DND-41 (cell line): Measurements from ENCODE around the gene GARIN5B.

Source experiments
- ATAC-seq: fragments of 200-7000 bp; cut with Tn5 transposase; 3 replicates; pipeline ENCODE4 v1.9.1; 2021; ENCODE audit warnings: low read depth; ENCODE audit not compliant: insufficient read depth
- DNase-seq: peaks from one replicate; pipeline ENCODE4 v3.0.0-alpha.2; 2020
- H2AFZ ChIP-seq: 2 replicates; pipeline ENCODE4 v1.6.0; 2012; ENCODE audit warnings: low read depth, low read length
- H3K27ac ChIP-seq: 2 replicates; pipeline ENCODE4 v1.5.1; 2012; ENCODE audit warnings: low read length, inconsistent platforms
- H3K27me3 ChIP-seq: fragments of 200-600 bp; sonication (generic); 2 replicates; pipeline ENCODE4 v1.6.0; 2012; ENCODE audit warnings: low read length, mild to moderate bottlenecking, inconsistent platforms; ENCODE audit not compliant: insufficient read depth, poor library complexity
- H3K36me3 ChIP-seq: 2 replicates; pipeline ENCODE4 v1.5.1; 2012; ENCODE audit warnings: low read length, inconsistent platforms; ENCODE audit not compliant: insufficient read depth
- H3K4me1 ChIP-seq: 2 replicates; pipeline ENCODE4 v1.5.1; 2012; ENCODE audit warnings: mild to moderate bottlenecking, low read length; ENCODE audit not compliant: insufficient read depth
- H3K4me2 ChIP-seq: 2 replicates; pipeline ENCODE4 v1.6.0; 2012; ENCODE audit warnings: mild to moderate bottlenecking, moderate library complexity, low read length, inconsistent platforms; ENCODE audit not compliant: insufficient read depth
- H3K4me3 ChIP-seq, 2 experiments: fragments of 200-600 bp in 1 of 2; shearing (Covaris generic) in 1 of 2; 2 replicates each; pipeline ENCODE4 v1.5.1; 2012 to 2016; ENCODE audit warnings: inconsistent platforms in 2 of 2, low read length in 2 of 2, mild to moderate bottlenecking in 2 of 2, low read depth in 1 of 2, moderate library complexity in 1 of 2
- H3K79me2 ChIP-seq: 2 replicates; pipeline ENCODE4 v1.6.0; 2012; ENCODE audit warnings: low read length, inconsistent platforms; ENCODE audit not compliant: insufficient read depth
- H3K9ac ChIP-seq: 2 replicates; pipeline ENCODE4 v1.6.0; 2012; ENCODE audit warnings: low read depth, mild to moderate bottlenecking, inconsistent platforms, low read length, moderate library complexity
- H3K9me3 ChIP-seq: 2 replicates; pipeline ENCODE4 v1.5.1; 2012; ENCODE audit warnings: low read length, moderate library complexity, mild to moderate bottlenecking, inconsistent platforms; ENCODE audit not compliant: insufficient read depth, severe bottlenecking
- H4K20me1 ChIP-seq: 2 replicates; pipeline ENCODE4 v1.6.0; 2012; ENCODE audit warnings: low read length; ENCODE audit not compliant: insufficient read depth
- EZH2 ChIP-seq: IDR thresholded peaks from 3 replicates; pipeline ENCODE4 v1.6.1; 2012; ENCODE audit warnings: borderline replicate concordance, low read depth, mild to moderate bottlenecking, moderate library complexity, low read length, inconsistent platforms; ENCODE audit not compliant: severe bottlenecking
- TF ChIP-seq, protein P1 (sequence below): IDR thresholded peaks from 2 replicates; pipeline ENCODE4 v1.5.1; 2012; ENCODE audit warnings: borderline replicate concordance, low read length, moderate library complexity, mild to moderate bottlenecking; ENCODE audit not compliant: poor library complexity, severe bottlenecking; ENCODE audit errors: extremely low read depth

Gene GARIN5B

GRCh38 chr19:55398200-55398925, 35.3 kb upstream of the GARIN5B start:
- Histone ChIP-seq H3K36me3 (peaks cover 28% of the 10 kb centered on the region), H3K27me3 (no peaks in the 10 kb centered on the region), H4K20me1 (peaks cover 26% of the 10 kb centered on the region), H3K9ac (no peak overlapping the region), H3K9me3 (no peaks in the 10 kb centered on the region), H2AFZ (no peak overlapping the region), H3K79me2 (peaks cover 18% of the 10 kb centered on the region), H3K4me3 (no peak overlapping the region), H3K27ac (no peak overlapping the region), H3K4me1 (peaks cover 9% of the 10 kb centered on the region), H3K4me2 (no peak overlapping the region)
- ATAC-seq: peak; percentile 17; the same call in 2 of the 3 replicates
- DNase-seq: no peak
- TF ChIP-seq, protein P1, sequence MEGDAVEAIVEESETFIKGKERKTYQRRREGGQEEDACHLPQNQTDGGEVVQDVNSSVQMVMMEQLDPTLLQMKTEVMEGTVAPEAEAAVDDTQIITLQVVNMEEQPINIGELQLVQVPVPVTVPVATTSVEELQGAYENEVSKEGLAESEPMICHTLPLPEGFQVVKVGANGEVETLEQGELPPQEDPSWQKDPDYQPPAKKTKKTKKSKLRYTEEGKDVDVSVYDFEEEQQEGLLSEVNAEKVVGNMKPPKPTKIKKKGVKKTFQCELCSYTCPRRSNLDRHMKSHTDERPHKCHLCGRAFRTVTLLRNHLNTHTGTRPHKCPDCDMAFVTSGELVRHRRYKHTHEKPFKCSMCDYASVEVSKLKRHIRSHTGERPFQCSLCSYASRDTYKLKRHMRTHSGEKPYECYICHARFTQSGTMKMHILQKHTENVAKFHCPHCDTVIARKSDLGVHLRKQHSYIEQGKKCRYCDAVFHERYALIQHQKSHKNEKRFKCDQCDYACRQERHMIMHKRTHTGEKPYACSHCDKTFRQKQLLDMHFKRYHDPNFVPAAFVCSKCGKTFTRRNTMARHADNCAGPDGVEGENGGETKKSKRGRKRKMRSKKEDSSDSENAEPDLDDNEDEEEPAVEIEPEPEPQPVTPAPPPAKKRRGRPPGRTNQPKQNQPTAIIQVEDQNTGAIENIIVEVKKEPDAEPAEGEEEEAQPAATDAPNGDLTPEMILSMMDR: no peak
- TF ChIP-seq EZH2: no peak

GRCh38 chr19:55392820-55393761, 30.0 kb upstream of the GARIN5B start:
- TF ChIP-seq, protein P1: no peak
- no peak for TF ChIP-seq EZH2
- Histone ChIP-seq H3K9ac (no peak overlapping the region), H3K36me3 (peaks cover 26% of the 10 kb centered on the region), H3K27ac (no peak overlapping the region), H3K9me3 (no peaks in the 10 kb centered on the region), H3K27me3 (no peaks in the 10 kb centered on the region), H3K4me2 (no peak overlapping the region), H3K4me3 (no peak overlapping the region), H2AFZ (no peak overlapping the region), H4K20me1 (peaks cover 34% of the 10 kb centered on the region), H3K4me1 (peaks cover 15% of the 10 kb centered on the region), H3K79me2 (peaks cover 18% of the 10 kb centered on the region)
- ATAC-seq (0 out of 3 replicates have a peak, but pooled peaks have one; percentile 3), DNase-seq (no peak)

GRCh38 chr19:55391702-55392615, 28.9 kb upstream of the GARIN5B start:
- peaks cover 29% of the 10 kb centered on the region for H3K79me2 ChIP-seq
- no peak overlapping the region for H3K27ac ChIP-seq
- no peak overlapping the region for H3K4me2 ChIP-seq
- peaks cover 46% of the 10 kb centered on the region for H4K20me1 ChIP-seq
- H3K36me3 ChIP-seq: peaks cover 38% of the 10 kb centered on the region
- no peak overlapping the region for H2AFZ ChIP-seq
- no peaks in the 10 kb centered on the region for H3K27me3 ChIP-seq
- H3K4me3 ChIP-seq: no peak overlapping the region
- DNase-seq: no peak
- TF ChIP-seq, protein P1: no peak
- TF ChIP-seq EZH2: no peak
- ATAC-seq: no peak
- peaks cover 26% of the 10 kb centered on the region for H3K4me1 ChIP-seq
- H3K9me3 ChIP-seq: no peaks in the 10 kb centered on the region
- H3K9ac ChIP-seq: no peak overlapping the region
